ENCODE results near the gene FBN1. TPM values are rescaled to one million over a fixed set of nuclear protein-coding genes. Genes with fewer than 3 reads are reported as not detected.

FBN1 gene
- total and polyA plus RNA-seq, 2 donors (not counting 3 experiments of a cell fraction or from before 2014, with no cell fraction given): 107 to 111 TPM

DNA sequence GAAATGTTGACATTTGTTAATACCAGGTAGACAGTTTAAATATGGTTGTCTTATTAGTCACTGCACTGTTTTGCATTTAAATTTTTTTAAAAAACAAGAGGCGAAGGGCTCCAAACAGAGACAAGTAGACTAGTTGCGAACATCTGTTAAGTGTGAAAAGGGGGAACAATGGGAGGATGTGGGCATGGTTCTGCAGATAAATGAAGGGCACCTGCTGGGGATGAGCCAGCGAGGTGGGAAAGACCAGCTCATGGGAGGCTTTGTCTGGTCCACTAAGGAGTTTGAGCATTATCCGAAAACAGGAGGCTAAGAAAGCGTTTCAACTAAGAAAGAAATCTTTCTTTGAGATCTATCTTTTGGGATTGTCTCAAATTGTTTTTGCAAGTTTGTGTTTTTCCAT, 72.7 kb downstream of the FBN1 start:
- DNase-seq (ENCODE audit: low read depth, low spot score) (no peak), FAIRE-seq (no peak)
- no peak overlapping the region for H3K9ac ChIP-seq (replicated peaks; ENCODE audit: extremely low read depth, insufficient read depth, low read length)
- H3K27ac ChIP-seq (ENCODE audit: insufficient read depth, low read depth, low read length): no peak overlapping the region
- no peaks in the 10 kb centered on the region for H3K79me2 ChIP-seq (ENCODE audit: control insufficient read depth, insufficient read depth, low read length)
- no peak overlapping the region for H3K4me2 ChIP-seq (ENCODE audit: insufficient read depth, low read length)
- BruUV-seq (replicated peaks): no TSS peak
- peaks cover 4% of the 10 kb centered on the region for H3K4me1 ChIP-seq (ENCODE audit: control insufficient read depth, extremely low read depth, insufficient read depth, low read length)
- H3K9me1 ChIP-seq (replicated peaks; ENCODE audit: control insufficient read depth, extremely low read depth, insufficient read depth, low read length): no peaks in the 10 kb centered on the region
- H3K36me3 ChIP-seq (ENCODE audit: control insufficient read depth in 2 of 2, extremely low read depth in 1 of 2, insufficient read depth in 2 of 2, low read length in 2 of 2): peaks cover 0 to 3% of the 10 kb centered on the region in 2 experiments
- no peak overlapping the region for H3K4me3 ChIP-seq (replicated peaks in 1 of 3; ENCODE audit: insufficient read depth in 1 of 3, low read depth in 1 of 3, low read length in 3 of 3)
- no peaks in the 10 kb centered on the region for H3K9me3 ChIP-seq (replicated peaks; ENCODE audit: control insufficient read depth, insufficient read depth, low read length)
- H2AFZ ChIP-seq (ENCODE audit: low read depth, low read length): no peak overlapping the region
- dilution Hi-C loops (cut with MboI; ENCODE audit: extremely low pct_ligation_motif_present, low sequenced_read_pairs) (no loop called here), intact Hi-C loops (cut with micrococcal nuclease) (no loop called here)
- TF ChIP-seq JUN (IDR thresholded peaks at IDR 0.05; ENCODE audit: borderline replicate concordance, insufficient read depth, insufficient read length, low read depth) (no peak), POLR2A (IDR thresholded peaks at IDR 0.05; ENCODE audit: low read depth, low read length) (no peak), MYC (IDR thresholded peaks at IDR 0.05; ENCODE audit: low read depth, low read length) (no peak), EZH2 (IDR thresholded peaks at IDR 0.05; ENCODE audit: borderline replicate concordance, low read depth, low read length, severe bottlenecking) (no peak)
- TF ChIP-seq, protein P1, sequence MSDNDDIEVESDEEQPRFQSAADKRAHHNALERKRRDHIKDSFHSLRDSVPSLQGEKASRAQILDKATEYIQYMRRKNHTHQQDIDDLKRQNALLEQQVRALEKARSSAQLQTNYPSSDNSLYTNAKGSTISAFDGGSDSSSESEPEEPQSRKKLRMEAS (IDR thresholded peaks at IDR 0.05; ENCODE audit: insufficient read depth, insufficient read length): no peak
- CTCF ChIA-PET: interaction anchor here (0.8 to 1.4 kb wide), 2 partner anchors 16 to 65 kb away, joined by 3 to 4 read pairs; no protein-coding TSS in a partner anchor
- POLR2A ChIA-PET: no interaction called here
- no peaks in the 10 kb centered on the region for H4K20me1 ChIP-seq (replicated peaks; ENCODE audit: control insufficient read depth, extremely low read depth, insufficient read depth, low read length)
- H3K27me3 ChIP-seq (ENCODE audit: control insufficient read depth in 2 of 2, insufficient read depth in 2 of 2, low read length in 2 of 2): no peaks in the 10 kb centered on the region

GRCh38 chr15:48571510-48571909, 74.0 kb downstream of the FBN1 start:
- TF ChIP-seq GATA2 (IDR thresholded peaks at IDR 0.05; ENCODE audit: insufficient read depth, insufficient read length, low read depth, low read length): no peak
- no peak for TF ChIP-seq EZH2 (IDR thresholded peaks at IDR 0.05; ENCODE audit: borderline replicate concordance, low read depth, low read length, severe bottlenecking)
- TF ChIP-seq POLR2A (IDR thresholded peaks at IDR 0.05; ENCODE audit: low read depth, low read length): no peak
- Histone ChIP-seq H3K27ac (ENCODE audit: insufficient read depth, low read depth, low read length) (no peak overlapping the region), H4K20me1 (replicated peaks; ENCODE audit: control insufficient read depth, extremely low read depth, insufficient read depth, low read length) (no peaks in the 10 kb centered on the region), H3K4me2 (ENCODE audit: insufficient read depth, low read length) (no peak overlapping the region), H3K27me3 (ENCODE audit: control insufficient read depth in 2 of 2, insufficient read depth in 2 of 2, low read length in 2 of 2) (no peaks in the 10 kb centered on the region), H2AFZ (ENCODE audit: low read depth, low read length) (no peak overlapping the region), H3K9me3 (replicated peaks; ENCODE audit: control insufficient read depth, insufficient read depth, low read length) (no peaks in the 10 kb centered on the region), H3K4me1 (ENCODE audit: control insufficient read depth, extremely low read depth, insufficient read depth, low read length) (peaks cover 10% of the 10 kb centered on the region), H3K79me2 (ENCODE audit: control insufficient read depth, insufficient read depth, low read length) (no peaks in the 10 kb centered on the region), H3K36me3 (ENCODE audit: control insufficient read depth in 2 of 2, extremely low read depth in 1 of 2, insufficient read depth in 2 of 2, low read length in 2 of 2) (peaks cover 0 to 3% of the 10 kb centered on the region in 2 experiments), H3K4me3 (replicated peaks in 1 of 3; ENCODE audit: insufficient read depth in 1 of 3, low read depth in 1 of 3, low read length in 3 of 3) (no peak overlapping the region), H3K9me1 (replicated peaks; ENCODE audit: control insufficient read depth, extremely low read depth, insufficient read depth, low read length) (no peaks in the 10 kb centered on the region), H3K9ac (replicated peaks; ENCODE audit: extremely low read depth, insufficient read depth, low read length) (no peak overlapping the region)
- POLR2A ChIA-PET: no interaction called here
- dilution Hi-C loops (cut with MboI; ENCODE audit: extremely low pct_ligation_motif_present, low sequenced_read_pairs) (no loop called here), intact Hi-C loops (cut with micrococcal nuclease) (no loop called here)
- no TSS peak for BruUV-seq (replicated peaks)
- DNase-seq (ENCODE audit: low read depth, low spot score): no peak
- FAIRE-seq: no peak
- CTCF ChIA-PET: no interaction called here

All from endothelial cell of umbilical vein (primary cell).